Suppressor macrophage treated with lipopolysaccharide for 4 hours (primary cell): ENCODE measurements around the gene PPFIA1.
"Not testable (repeated sequence)": the region's sequence is repeated elsewhere in the genome, so short reads cannot be mapped to it uniquely, and the experiment has no call there.

ENCODE experiments used
- DNase-seq: peaks from one replicate; pipeline ENCODE4 v3.0.0-alpha.2; 2020

The PPFIA1 gene

DNA sequence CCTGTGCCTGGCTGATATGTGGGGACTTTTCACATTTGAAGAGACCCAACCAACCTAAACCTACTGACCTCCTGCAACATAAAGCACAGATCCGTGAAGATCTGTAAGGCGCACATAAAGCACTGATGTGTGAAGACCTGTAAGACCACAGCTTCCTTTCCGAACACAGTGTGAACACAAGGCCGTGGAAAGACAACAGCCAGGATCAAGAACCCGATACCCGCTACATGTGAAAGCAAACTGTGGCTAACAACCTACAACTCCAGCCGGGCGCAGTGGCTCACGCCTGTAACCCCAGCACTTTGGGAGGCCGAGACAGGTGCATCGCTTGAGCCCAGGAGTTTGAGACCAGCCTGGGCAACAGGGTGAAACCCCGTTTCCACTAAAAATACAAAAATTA lies 17.6 kb upstream of the PPFIA1 start:
- no peak for DNase-seq

DNA sequence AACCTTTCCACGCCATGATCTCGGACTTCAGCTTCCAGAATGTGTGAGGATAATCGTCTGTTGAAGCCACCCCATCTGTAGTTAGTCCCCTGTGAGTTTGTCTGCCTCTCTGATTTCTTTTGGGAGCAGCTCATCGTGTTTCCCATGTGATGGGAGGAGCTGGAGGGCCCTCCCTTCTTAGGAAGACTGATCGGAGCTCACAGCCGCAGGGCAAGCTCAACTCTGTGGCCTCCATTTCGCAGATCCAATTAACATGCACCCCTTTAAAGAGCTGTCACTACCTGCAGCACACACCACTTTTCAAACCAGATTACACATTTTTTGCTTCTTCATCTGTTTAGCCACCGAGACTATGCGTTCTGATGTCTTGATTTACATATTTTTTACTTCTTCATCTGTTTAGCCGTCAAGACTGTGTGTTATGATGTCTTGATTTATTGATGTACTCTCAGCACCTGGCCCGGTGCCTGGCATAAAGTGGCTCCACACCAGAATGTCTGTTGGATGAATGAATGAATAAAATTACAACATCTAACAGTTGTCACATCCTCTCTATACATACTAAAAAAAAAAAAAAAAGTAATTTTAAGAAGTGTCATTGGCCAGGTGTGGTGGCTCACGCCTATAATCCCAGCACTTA lies 14.9 kb upstream of the PPFIA1 start:
- no peak for DNase-seq

DNA sequence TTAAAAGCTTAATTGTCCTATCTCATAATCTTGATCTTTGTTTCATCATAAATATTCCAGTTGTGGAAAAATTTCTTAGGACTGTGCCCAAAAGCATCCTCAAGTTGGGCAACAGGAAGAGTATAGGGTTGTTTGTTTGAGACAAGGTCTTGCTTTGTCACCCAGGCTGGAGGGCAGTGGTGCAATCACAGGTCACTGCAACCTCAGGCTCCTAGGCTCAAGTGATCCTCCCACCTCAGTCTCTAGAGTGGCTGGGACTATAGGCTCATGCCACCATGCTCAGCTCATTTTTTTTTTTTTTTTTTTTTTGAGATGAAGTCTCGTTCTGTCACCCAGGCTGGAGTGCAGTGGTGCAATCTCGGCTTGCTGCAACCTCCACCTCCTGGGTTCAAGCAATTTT lies 11.4 kb upstream of the PPFIA1 start:
- DNase-seq = not testable (repeated sequence)

DNA sequence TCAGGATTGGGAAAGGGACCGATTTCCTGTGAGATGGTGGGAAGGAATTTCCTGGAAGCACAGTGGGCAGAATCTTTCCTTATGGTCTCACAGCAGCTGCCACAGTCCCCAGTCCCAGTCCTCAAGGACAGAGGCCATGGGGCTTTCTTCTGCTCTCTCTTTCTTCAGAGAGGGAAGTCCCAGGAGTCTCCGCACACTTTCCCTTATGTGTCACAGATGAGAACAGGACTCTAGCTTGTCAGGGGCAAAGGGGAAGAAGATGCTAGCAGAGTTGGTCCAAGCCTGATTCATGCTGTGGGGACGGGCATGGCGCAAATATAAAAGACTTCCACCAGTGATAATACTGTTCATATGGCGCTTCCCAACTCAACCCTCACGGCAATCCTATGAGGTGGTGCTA lies 7.5 kb upstream of the PPFIA1 start:
- DNase-seq = peak; percentile 61

DNA sequence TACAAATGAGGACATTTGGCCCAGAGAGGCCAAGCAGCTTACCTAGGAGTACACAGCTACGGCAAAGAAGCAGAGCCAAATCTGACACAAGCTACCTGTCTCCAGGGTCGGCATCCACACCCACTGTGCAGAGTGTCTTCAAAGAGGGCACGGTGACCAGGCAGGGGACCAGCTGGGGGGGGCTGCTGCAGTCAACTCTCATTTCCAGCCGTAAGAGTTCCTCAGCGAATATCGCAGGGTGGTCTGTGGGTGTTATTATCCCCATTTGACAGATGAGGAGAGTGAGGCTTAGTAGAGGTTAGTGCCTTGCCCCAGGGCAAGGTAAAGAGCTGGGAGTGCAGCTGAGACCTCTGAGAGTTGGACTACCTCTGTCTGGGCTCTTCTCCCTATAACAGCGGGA lies 7.1 kb upstream of the PPFIA1 start:
- DNase-seq = no peak

DNA sequence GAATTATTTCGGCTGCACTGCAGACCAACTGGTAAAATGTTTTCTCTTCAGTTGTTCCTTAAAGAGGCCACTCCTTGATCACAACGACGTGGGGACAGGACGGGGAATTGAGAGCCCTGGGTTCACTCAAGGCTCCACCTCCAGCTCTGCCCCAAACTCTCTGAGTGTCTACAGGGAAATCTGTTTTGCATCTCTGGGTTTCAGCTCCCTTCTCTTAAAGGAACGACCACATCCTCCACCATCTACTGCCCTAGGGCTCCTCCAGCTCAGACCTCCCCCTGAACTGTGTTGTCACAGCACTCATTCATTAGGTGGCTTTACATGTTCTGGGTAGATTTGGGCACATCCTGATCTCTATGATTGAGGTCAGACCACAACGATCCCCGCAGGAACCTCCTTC lies 5.1 kb upstream of the PPFIA1 start:
- DNase-seq = no peak

DNA sequence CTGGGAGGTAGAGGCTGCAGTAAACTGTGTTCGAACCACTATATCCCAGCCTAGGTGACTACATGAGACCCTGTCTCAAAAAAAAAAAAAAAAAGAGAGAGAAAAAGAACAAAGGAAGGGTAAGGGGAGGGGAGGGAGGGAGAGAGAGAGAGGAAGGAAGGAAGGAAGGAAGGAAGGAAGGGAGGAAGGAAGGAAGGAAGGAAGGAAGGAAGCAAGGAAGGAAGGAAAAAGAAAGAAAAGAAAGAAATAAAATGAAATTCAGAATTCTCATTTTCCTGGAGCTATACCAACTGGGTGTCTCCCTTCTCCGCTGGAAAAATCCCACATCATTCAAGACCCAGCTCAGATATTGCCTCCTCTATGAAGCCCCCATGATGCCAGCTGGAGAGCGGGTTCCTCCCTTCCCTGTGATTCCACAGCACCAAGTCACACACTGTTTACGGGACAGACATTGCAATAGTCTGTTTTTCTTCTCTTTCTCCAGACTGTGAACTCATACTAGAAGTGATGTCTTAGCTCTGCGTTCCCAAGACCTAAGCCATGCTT lies 3.0 kb upstream of the PPFIA1 start:
- no peak for DNase-seq

DNA sequence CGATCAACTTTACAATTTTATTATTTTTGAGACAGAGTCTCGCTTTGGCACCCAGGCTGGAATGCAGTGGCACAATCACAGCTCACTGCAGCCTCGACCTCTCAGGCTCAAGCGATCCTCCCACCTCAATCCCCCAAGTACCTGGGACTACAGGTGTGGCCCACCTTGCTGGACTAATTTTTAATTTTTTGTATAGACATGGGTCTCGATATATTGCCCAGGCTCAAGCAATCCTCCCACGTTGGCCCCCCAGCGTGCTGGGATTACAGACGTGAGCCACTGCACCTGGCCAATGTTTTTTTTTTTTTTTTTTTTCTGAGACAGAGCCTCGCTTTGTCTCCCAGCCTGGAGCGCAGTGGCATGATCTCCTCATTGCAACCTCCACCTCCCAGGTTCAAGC lies 2.0 kb upstream of the PPFIA1 start:
- DNase-seq = no peak

DNA sequence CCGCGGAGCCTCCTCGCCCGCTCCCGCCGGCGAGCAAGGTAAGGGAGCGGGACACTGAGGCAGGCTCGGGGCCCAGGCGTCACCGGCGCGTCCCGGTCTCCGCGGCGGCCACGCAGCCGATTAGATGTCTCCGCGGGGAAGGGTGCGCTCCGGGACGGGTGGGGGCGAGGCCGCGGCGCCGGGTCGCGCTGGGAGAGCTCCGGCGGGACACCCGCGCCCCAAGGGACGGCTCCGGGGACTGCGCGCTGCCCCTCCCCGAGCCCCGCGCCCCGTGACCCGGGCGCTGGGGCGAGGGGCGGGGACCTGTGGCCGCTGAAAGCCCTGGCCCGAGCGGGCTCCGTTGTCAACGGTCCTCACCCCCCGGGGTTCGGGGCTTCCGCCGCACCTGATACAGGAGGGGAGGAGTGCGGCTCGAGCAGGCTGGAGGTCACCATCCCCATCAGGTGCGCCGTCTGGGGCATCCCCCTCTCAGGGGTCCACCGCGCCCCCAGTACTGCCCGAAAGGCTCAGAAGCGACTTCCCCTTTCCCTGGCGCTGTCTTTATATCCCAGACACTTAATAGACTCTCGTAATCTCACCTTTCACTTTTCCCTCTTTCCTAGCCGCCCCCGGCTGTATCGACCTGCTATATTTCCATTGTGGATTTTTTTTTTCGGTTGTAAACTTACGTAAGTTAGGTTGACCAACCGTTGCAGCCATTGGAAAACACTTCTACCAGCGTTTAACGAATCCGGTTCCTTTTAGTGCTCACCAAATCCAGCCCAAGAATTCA lies 573 bp downstream of the PPFIA1 start:
- peak; percentile 58 for DNase-seq

DNA sequence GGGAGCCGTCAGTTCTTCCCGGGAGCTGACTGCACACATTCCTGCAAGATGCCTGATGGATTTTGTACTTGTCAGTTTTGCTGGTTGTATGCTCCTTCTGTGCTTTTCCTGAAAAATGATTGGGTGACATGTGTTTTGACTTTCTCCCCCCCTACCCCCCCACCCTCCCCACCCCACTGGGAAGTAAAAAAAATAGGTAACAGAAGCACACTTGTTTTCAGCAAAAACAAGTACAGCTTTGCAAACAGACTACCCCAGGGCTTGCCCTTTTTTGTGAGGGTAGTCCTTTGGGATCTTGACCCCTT lies 1.1 kb downstream of the PPFIA1 start:
- DNase-seq = no peak

DNA sequence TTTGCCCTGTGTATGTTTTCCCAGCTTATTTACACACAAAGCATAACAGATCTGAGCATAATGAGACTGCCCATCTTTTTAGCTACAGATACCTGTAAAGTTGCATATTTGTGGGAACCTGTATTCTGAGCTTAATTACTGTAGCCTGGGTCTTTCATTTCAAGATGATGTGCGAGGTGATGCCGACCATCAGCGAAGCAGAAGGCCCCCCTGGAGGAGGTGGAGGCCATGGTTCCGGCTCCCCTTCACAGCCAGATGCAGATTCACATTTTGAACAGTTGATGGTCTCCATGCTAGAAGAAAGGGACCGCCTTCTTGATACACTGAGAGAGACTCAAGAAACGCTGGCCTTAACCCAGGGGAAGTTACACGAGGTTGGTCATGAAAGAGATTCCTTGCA lies 1.5 kb downstream of the PPFIA1 start:
- DNase-seq = no peak

DNA sequence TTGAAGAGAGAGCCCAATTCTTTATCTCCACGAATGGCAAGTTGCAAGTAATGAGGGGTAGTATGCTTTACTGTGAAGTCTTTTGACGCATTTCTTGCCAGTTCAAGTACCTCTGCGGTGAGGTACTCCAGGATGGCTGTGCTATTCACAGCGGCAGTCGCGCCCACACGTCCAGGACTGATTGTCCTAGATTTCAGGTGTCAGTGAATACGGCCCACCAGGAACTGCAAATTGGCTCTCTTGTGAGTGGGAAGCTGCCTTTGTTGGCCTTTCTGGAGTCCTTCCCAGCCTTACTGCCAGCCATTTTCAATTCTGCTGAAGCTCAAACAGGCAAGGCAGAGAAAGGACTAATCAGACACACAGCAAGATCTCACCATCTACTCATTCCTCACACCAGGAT lies 8.5 kb downstream of the PPFIA1 start:
- DNase-seq = no peak

DNA sequence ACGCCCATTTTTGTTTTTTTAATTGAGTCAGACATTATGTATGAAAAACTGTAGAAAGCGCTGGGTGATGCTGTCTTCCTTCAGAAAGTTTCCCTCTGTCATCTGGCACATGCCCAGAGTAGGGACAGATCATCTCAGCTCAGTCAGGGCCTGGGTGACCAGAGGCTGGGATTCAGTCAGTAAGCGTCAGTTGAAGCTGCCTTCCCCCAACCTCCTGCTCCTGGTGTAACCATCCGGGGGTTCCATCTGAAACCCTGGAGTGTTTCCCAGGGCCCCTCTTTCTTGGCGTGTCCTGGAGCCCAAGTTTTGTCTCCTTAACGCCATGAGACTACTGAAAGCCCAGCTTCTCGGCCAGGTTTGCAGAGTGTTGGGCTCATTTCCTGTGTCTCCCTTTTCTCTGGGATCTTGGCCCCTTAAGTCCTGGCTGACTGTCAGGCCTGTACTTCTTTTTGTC lies 10.7 kb downstream of the PPFIA1 start:
- DNase-seq = no peak

DNA sequence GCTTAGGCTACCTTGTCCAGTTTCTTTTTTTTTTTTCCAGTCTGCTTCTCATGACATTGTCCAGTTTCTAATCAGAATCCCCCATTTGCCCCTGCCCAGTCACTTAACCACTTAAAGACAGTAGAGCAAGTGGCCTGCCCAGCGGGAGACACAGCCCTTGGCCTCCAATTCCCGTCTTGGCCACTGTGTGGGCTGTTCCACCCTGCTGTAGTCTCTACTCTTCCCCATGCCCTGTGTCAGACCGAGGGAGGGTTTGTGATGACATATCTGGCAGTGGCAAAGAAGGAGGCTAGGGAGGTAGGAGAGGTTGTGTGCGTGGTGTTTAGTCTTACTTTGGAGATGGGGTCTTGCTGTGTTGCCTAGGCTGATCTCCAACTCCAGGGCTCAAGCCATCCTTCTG lies 11.5 kb downstream of the PPFIA1 start:
- no peak for DNase-seq

DNA sequence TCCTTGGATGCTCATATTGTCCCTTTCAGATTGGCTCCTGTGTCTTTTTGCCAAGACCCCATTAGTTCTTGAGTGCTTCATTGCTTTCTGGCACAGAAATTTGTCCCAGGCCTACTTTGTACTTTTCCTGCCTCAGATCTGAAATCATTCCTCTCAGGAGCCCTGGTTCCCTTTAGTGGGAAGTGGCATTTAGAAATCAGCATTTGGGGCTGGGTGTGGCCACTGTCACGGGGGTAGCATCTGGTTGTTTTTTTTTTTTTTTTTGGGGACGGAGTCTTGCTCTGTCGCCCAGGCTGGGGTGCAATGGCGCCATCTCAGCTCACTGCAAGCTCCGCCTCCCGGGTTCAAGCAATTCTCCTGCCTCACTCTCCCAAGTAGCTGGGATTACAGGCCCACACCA lies 18.2 kb downstream of the PPFIA1 start:
- DNase-seq = no peak

DNA sequence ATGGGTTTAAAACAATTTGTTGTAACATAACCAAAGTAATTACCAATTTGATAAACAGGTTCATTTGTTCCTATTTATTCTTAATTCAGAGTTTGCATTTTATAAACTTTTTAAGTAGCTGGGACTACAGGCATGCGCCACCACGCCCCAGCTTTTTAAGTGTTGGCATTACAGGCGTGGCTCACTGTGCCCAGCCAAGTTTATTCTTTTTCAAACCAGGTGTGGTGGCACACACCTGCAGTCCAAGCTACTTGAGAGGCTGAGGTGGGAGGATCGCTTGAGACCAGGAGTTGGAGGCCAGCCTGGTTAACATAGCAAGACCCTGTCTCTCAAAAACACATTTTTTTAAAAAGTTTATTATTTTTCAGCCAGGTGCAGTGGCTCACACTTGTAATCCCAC lies 19.1 kb downstream of the PPFIA1 start:
- DNase-seq = no peak

DNA sequence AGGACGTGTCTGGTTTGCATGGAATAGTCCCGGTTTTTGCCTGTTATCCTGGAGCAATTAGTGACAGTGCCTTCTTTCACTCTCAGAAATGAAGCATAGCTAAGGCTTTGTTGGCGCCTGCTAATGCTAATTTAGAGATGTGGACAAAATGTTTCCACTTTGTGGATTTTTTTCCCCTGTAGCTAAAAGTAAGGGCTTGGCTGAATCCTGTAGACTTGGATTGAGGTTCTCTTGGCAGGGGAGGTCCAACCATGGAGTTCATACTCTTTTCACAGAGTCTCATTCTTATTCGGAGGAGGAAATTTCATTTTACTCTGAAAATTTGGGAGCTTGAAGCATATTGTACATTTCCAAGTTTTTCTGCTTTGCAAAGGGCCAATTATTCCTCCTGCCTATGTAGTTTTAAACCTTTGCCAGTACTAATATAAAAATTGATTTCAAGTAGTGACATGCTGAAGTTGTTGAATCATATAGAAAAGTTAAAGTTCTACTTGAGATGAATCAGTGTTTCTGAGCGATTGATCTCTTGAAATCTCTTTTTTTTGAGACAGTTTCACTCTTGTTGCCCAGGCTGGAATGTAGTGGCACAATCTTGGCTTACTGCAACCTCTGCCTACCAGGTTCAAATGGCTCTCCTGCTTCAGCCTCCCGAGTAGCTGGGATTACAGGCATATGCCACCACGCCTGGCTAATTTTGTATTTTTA lies 20.0 kb downstream of the PPFIA1 start:
- no peak for DNase-seq

DNA sequence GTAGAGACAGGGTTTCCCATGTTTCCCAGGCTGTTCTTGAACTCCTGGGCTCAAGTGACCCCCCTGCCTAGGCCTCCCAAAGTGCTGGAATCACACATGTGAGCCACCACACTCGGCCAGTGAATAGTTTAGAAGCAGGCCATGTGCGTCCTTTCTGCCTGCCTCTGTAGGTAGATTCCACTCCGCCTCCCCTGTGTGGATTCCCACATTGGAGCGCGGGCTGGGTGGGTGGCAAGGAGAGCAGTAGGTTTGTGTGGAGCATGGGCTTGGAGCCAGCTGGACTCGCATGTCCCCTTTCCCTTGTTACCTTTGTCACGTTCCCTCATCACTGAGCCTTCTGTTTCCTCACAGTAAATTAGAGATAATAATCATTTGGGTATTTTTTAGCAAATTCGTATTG lies 21.7 kb downstream of the PPFIA1 start:
- DNase-seq = no peak

DNA sequence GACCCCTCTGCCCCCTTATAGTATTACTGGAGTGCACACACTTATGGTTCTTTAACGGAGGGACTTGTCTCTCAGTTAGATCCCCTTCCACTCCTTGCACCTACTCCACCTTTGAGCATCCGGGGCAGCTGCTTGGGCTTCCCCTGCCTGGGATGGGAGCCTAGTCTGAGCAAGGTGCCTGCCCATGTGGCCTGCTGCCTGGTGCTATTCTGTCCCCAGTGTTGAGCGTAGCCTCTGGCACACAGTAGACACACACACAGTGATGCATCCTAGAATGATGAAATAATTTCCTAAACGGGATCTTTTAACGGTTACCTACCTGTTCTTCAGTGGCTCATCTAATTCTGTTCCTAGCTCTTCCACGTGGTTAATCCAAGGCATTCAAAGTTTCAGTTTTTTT lies 22.4 kb downstream of the PPFIA1 start:
- DNase-seq = no peak

DNA sequence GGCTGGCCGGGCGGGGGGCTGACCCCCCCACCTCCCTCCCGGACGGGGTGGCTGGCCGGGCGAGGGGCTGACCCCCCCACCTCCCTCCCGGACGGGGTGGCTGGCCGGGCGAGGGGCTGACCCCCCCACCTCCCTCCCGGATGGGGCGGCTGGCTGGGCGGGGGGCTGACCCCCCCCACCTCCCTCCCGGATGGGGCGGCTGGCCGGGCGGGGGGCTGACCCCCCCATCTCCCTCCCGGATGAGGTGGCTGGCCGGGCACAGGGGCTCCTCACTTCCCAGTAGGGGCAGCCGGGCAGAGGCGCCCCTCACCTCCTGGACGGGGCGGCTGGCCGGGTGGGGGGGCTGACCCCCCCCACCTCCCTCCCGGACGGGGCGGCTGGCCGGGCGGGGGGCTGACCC lies 24.7 kb downstream of the PPFIA1 start:
- DNase-seq = not testable (repeated sequence)

DNA sequence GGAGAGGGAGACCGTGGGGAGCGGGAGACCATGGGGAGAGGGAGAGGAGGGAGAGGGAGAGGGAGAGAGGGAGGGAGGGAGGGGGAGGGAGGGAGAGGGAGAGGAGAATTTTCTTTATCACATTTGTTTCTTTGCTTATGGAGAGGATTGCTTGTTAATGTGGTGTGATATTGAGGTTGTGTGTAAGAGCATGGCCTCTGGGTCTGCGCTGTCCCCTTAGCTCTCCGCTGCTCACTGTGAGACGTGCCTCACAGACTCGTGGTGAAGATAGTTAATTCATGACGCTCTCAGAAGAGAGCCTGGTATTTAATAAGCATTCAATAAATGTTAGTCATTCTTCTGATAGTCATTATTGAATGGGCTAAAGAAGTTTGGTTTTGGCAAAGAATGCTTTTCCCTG lies 26.2 kb downstream of the PPFIA1 start:
- DNase-seq = no peak

DNA sequence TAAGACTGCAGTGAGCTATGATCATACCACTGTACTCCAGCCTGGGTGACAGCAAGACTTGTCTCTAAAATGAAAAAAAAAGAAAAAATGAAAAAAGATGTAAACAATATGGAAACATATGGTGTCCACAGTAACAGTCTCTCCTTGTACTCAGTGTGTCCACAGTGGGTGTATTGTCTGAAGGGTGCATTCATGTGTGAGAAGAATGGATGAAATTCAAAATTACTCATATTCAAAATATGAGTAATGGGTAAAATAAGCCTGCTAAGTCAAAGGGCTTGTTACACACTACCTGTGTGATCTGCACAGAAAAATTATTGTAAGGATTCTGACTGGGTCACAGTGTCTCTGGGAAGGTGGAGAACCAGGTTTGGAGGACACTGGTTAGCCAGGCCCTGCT lies 26.9 kb downstream of the PPFIA1 start:
- DNase-seq = no peak

DNA sequence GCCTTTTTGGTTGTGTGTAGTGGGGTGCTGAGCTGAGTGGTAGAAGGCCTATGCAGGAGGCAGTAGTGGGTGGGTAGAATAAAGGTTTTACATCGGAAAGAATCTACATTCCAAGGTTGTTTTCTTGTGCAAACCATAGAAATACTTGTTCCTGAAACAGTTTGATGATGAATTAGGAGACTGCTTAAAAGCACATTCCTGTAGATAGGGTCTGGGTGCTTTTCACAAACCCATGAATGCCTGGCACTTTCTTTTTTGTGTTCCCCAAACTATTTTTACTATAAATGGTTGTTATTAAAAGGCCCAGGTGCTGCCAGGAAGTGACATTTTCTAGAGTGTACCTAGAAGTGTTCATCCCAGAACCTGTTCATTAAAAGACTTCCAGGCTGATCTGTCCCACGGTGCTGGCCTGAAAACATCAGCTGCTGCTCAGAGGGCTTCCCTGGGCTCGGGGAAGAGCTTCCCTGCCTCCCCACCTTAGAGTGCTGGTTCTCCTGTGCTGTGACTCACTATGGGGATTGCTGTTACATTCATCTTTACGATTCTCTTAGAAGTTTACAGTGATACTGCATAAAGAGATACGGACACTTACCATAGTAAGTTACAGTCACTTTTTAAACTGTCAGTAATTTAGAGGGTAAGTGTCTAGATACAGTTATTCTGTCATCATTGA lies 27.9 kb downstream of the PPFIA1 start:
- DNase-seq = no peak

DNA sequence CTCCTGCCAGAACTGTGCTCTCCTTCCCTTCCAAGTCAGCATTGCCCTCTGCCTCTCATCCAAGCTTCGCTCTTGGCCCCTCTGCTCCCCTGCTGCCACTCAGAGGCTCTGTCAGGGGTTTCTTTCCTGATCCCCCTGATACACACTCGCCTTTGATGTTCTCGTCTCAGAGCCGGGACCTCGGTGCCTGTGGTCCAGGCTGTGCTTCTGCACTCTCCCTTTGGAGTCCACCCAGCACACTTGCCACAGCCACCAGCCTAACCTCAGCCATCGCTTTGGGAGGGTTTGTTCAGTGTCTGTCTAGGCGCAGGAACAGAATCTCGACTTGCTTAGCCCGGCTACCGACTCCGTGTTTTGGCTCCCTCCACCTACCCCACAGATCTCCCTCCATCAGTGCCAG lies 29.1 kb downstream of the PPFIA1 start:
- no peak for DNase-seq
